ENCODE data around the gene GAS6. TPM values are rescaled to one million over a fixed set of nuclear protein-coding genes. Genes with fewer than 3 reads are reported as not detected.

The GAS6 gene
- total RNA-seq, 1 donor from 2014 or later: 70.0 TPM

DNA sequence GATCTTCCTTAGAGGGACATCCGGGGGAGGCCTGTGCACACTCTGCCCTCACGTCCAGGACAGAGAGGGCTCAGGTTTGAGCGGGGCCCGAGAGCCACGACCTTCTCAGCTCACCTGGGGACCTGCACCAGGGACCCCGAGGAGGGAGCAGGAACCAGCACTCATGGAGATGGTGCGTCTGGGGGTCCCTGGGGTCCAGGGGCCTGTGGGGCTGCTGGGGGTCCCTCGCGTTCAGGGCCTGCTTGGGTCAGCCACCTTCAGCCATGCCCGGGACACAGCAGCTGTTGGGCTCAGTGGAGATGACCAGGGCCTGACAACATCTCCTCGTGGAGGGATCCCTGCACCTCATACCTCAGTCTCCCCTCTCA, 57.8 kb downstream of the GAS6 start:
- H3K4me3 ChIP-seq (ENCODE audit: low read depth, low read length): no peak overlapping the region
- H3K36me3 ChIP-seq (ENCODE audit: control insufficient read depth, insufficient read depth, low read length): no peaks in the 10 kb centered on the region
- no peak for FAIRE-seq
- H3K27me3 ChIP-seq (ENCODE audit: control insufficient read depth, insufficient read depth, low read length): no peaks in the 10 kb centered on the region
- TF ChIP-seq, protein P1, sequence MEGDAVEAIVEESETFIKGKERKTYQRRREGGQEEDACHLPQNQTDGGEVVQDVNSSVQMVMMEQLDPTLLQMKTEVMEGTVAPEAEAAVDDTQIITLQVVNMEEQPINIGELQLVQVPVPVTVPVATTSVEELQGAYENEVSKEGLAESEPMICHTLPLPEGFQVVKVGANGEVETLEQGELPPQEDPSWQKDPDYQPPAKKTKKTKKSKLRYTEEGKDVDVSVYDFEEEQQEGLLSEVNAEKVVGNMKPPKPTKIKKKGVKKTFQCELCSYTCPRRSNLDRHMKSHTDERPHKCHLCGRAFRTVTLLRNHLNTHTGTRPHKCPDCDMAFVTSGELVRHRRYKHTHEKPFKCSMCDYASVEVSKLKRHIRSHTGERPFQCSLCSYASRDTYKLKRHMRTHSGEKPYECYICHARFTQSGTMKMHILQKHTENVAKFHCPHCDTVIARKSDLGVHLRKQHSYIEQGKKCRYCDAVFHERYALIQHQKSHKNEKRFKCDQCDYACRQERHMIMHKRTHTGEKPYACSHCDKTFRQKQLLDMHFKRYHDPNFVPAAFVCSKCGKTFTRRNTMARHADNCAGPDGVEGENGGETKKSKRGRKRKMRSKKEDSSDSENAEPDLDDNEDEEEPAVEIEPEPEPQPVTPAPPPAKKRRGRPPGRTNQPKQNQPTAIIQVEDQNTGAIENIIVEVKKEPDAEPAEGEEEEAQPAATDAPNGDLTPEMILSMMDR (IDR thresholded peaks at IDR 0.05; ENCODE audit: insufficient read depth, low read length, severe bottlenecking): no peak
- no peak for DNase-seq (ENCODE audit: low read depth)

DNA sequence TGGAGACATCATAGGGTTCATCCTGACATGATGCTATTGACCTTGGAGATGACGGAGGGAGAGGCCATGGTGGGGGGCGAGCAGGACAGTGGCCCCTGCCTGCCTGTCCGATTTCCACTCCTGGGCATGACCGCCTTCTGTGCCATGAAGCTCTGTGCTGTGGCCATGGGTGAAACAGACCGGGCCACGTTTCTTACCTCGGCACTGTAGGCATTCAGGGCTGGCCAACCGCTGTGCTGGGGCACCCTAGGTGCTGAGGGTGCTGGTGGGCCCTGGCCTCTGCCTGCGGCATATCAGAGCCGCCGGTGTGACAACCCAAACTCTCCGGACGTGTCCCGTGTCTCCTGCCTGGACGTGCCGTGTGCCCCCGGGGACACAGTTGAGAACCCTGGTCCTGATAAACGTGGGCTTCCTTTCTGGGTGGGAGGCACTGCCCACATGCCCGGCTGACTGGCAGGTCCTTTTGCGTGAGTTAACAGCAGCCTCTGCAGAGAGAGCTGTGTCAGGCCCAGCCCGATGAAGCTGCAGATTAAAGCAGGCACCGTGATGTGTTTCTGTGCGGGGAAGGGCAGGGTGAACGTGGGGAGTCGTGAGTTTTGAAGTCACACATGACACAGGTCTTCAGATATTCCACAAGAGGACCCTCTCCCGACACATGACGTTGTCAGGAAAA, 58.3 kb downstream of the GAS6 start:
- DNase-seq (ENCODE audit: low read depth) (no peak), FAIRE-seq (no peak)
- no peaks in the 10 kb centered on the region for H3K36me3 ChIP-seq (ENCODE audit: control insufficient read depth, insufficient read depth, low read length)
- TF ChIP-seq, protein P1 (IDR thresholded peaks at IDR 0.05; ENCODE audit: insufficient read depth, low read length, severe bottlenecking): no peak
- no peak overlapping the region for H3K4me3 ChIP-seq (ENCODE audit: low read depth, low read length)
- H3K27me3 ChIP-seq (ENCODE audit: control insufficient read depth, insufficient read depth, low read length): no peaks in the 10 kb centered on the region

DNA sequence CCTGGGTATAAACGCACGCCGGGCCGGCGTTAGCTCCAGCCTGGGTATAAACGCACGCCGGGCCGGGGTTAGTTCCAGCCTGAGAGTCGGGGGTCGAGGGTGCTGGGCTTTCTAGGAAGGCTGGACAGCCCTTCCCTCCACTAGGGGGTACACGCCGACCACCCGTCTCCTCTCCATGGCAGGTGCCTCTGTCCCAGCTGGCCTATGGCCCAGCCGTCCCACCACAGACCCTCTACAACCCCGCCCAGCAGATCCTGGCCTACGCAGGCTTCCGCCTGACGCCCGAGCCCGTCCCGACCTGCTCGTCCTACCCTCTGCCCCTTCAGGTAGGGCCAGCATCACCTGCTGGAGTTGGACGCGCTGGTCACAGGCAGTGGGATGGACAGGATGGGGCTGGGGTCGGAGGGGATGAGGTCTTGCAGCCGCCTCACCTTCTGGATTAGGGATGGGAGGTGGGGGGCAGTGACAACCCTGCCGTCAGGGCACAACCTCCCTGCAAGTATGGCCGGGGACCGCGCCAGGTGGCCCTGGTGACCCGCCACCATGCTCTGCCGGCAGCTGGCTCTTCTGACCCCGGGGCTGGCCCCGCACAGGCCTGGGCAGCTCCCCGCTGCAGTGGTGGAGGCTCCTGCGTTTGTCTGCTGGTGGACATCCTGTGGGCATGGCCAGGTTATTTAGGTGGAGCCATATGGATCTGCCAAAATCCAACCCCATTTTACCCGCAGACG, 59.0 kb downstream of the GAS6 start:
- no peaks in the 10 kb centered on the region for H3K36me3 ChIP-seq (ENCODE audit: control insufficient read depth, insufficient read depth, low read length)
- FAIRE-seq (no peak), DNase-seq (ENCODE audit: low read depth) (no peak)
- no peaks in the 10 kb centered on the region for H3K27me3 ChIP-seq (ENCODE audit: control insufficient read depth, insufficient read depth, low read length)
- TF ChIP-seq, protein P1 (IDR thresholded peaks at IDR 0.05; ENCODE audit: insufficient read depth, low read length, severe bottlenecking): no peak
- H3K4me3 ChIP-seq (ENCODE audit: low read depth, low read length): no peak overlapping the region

DNA sequence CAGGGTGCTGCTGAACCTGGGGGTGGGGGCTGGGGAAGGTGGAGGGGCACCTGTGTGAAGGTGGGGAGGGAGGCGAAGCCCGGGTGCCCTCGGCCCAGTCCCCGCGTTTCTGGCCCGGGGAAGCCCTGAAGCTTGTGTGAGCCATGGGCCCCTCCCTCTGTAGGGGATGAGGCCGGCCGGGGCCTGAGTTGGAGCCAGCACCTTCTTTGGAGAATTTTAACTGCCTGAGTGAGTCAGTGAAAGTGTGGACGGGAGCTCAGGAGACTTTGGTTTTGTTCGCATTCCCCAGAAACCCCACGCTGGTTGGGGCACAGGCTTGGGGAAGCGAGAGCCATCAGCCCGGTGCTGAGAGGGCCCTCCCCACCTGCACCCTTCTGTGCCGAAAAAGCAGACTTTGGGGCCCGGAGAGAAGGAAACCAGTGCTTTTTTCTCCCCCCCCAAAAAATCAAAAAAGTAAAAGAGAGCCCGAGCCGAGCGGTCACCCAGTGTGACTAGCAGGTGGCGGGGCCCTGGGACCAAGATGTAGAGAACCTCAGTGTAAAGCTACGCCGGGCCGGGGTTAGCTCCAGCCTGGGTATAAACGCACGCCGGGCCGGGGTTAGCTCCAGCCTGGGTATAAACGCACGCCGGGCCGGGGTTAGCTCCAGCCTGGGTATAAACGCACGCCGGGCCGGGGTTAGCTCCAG, 59.7 kb downstream of the GAS6 start:
- FAIRE-seq (no peak), DNase-seq (ENCODE audit: low read depth) (no peak)
- H3K4me3 ChIP-seq (ENCODE audit: low read depth, low read length): no peak overlapping the region
- no peaks in the 10 kb centered on the region for H3K36me3 ChIP-seq (ENCODE audit: control insufficient read depth, insufficient read depth, low read length)
- H3K27me3 ChIP-seq (ENCODE audit: control insufficient read depth, insufficient read depth, low read length): no peaks in the 10 kb centered on the region
- TF ChIP-seq, protein P1 (IDR thresholded peaks at IDR 0.05; ENCODE audit: insufficient read depth, low read length, severe bottlenecking): no peak

DNA sequence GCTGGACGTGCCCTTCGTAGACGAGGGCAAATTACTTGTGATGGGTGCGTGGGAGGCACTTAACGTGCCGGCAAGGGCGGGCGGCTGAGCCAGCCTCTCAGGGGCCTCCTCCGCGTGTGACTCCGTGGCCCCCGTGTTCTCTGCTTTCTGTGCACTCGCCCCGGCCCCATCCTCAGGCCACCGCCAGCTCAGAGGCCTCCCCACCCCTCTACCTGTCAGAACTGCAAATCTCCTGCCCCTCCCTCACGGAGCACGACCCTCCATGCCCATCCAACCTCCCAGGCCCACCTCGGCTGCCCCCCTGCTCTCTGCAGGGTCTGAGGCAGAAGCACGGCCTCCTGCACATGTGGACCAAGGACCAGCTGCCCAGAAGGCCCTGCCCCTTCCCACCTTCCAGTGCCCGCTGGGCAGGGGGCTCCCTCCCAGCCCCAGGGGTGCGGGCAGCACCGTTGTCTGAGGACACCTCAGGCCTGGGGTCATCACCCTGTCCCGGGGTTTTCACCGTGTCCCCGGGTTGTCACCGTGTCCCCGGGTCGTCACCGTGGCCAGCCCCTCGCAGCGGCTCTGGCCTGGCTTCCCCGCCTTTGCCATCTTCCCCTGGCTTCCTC, 60.4 kb downstream of the GAS6 start:
- TF ChIP-seq, protein P1 (IDR thresholded peaks at IDR 0.05; ENCODE audit: insufficient read depth, low read length, severe bottlenecking): no peak
- DNase-seq (ENCODE audit: low read depth) (no peak), FAIRE-seq (no peak)
- Histone ChIP-seq H3K27me3 (ENCODE audit: control insufficient read depth, insufficient read depth, low read length) (no peaks in the 10 kb centered on the region), H3K4me3 (ENCODE audit: low read depth, low read length) (no peak overlapping the region), H3K36me3 (ENCODE audit: control insufficient read depth, insufficient read depth, low read length) (no peaks in the 10 kb centered on the region)
